Activated effector memory CD4-positive, alpha-beta T cell treated with anti-CD3 and anti-CD28 coated beads, Interleukin-2, amount 50 U/mL, for 16 hours (primary cell): Measurements from ENCODE around the gene RPRD2.
A peak's percentile ranks its signal among the peaks of the same experiment; 100 is the strongest.
"Not testable (repeated sequence)": the region's sequence is repeated elsewhere in the genome, so short reads cannot be mapped to it uniquely, and the experiment has no call there.

Experiments used
- DNase-seq: peaks from one replicate; pipeline ENCODE4 v3.0.0-alpha.2; 2020

Gene RPRD2

DNA sequence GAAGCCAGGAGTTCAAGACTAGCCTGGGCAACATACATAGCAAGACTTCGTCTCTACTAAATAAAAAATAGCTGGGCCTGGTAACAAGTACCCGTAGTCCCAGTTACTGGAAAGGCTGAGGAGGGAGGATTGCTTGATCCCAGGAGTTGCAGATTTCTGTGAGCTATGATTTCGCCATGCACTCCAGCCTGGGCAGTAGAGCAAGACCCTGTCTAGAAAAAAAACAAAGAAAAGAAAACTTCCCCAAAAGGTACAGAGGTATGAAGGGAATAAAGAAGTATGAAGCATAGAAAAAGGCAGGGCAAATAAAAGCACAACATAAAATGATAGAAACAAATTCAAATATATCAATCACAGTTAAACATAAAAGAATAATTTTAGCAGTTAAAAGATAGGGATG, 28.7 kb downstream of the RPRD2 start:
- no peak for DNase-seq

- not testable (repeated sequence) for DNase-seq
Observed at GRCh38 chr1:150395115-150395514, 31.2 kb downstream of the RPRD2 start.

- no peak for DNase-seq
Observed at GRCh38 chr1:150397392-150398032, 33.6 kb downstream of the RPRD2 start.

DNA sequence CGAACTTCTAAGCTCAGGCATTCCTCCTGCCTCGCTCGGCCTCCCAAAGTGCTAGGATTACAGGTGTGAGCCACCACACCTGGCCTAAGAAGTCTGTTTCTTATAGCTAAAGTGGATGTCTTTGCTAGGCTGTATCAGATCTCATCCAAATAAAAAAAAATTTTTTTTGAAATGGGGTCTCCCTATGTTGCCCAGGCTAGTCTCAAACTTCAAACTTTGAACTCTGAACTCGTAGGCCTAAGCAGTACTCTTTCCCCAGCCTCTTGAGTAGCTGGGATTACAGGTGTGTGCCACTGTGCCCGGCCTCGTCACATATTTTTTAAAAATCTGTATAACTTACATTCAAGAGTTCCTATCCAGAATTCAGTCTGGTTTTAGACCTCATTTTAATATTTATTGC, 40.5 kb downstream of the RPRD2 start:
- DNase-seq = no peak

GRCh38 chr1:150405660-150406059, 41.7 kb downstream of the RPRD2 start:
- DNase-seq = peak; percentile 19

DNA sequence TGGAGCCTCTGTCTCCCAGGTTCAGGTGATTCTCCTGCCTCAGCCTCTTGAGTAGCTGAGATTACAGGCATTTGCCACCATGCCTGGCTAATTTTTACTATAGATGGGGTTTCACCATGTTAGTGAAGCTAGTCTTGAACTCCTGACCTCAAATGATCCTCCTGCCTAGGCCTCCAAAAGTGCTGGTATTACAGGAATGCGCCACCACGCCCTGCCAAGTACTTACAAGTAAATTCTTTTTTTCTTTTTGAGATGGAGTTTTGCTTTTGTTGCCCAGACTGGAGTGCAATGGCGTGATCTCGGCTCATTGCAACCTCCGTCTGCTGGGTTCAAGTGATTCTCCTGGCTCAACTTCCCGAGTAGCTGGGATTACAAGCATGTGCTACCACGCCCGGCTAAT, 42.5 kb downstream of the RPRD2 start:
- DNase-seq = no peak

- no peak for DNase-seq
Observed at GRCh38 chr1:150407330-150407729, 43.4 kb downstream of the RPRD2 start.

DNA sequence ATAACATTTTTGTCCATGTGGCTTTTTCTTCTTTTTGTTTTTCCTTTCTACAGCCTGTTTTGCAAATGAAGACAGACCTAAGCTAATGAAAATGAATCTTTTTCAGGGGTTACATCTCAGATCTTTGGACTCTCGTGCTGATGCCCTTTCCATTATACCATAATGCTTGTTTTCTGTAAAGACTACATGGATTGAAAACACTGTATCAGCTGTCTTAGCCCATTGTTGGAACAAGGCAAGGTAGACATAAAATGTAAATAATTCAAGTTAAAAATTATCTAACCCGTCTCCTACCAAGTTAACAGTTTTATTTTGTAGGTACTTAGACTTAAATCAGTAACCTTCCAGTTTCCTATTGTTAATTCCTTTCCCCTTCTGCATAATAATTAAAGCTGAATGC, 44.9 kb downstream of the RPRD2 start:
- DNase-seq = no peak

DNA sequence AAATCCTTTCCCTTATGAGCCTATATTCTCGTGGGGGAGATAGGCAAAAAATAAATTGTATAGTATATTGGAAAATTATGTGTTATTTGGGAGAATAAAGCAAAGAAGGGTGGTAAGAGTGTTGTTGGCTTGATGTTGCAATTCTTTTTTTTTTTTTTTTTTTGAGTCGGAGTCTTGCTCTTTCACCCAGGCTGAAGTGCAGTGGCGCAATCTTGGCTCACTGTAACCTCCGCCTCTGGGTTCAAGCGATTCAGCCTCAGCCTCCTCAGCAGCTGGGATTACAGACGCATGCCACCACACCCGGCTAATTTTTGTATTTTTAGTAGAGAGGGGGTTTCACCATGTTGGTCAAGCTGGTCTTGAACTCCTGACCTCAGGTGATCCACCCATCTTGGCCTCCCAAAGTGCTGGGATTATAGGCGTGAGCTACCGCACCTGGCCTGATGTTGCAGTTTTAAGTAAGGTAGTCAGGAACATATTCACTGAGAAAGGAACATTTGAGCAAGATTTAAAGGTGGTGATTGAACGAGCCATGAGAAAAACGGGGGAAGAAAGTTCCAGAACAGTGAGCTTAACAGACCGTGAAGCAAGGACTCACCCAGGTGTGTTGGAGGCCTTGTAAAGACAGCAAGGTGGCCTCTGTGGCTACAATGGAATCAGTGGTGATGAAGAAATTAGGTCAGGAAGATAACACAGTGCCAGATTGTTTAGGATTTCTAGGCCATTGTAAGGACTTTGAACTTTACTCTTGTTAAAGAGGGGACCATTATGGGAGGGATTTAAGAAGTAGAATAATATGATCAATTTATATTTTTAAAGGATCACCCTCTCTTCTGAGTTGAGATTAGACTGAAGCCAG, 45.8 kb downstream of the RPRD2 start:
- DNase-seq = no peak

- DNase-seq = no peak
Observed at GRCh38 chr1:150410582-150411101, 46.7 kb downstream of the RPRD2 start.

DNA sequence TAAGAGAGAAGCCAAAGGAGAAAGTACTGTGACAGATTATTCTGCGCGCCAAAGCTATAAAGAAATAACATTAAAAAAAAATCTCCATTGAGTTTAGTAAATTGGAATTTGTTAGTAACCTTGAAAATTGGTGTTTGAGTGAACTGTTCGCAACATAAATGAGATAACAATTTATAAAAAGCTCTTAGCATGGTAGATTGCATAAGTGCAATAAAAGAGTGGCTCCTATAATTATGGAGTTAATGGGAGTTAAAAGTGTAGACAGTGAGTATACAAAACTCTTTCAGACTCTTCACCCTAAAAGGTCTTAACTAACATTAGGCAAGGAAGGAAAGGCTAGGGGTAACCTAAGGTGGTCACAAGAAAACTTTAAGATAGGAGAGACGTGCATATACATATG, 50.6 kb downstream of the RPRD2 start:
- DNase-seq = no peak

GRCh38 chr1:150415800-150416199, 51.9 kb downstream of the RPRD2 start:
- no peak for DNase-seq

DNA sequence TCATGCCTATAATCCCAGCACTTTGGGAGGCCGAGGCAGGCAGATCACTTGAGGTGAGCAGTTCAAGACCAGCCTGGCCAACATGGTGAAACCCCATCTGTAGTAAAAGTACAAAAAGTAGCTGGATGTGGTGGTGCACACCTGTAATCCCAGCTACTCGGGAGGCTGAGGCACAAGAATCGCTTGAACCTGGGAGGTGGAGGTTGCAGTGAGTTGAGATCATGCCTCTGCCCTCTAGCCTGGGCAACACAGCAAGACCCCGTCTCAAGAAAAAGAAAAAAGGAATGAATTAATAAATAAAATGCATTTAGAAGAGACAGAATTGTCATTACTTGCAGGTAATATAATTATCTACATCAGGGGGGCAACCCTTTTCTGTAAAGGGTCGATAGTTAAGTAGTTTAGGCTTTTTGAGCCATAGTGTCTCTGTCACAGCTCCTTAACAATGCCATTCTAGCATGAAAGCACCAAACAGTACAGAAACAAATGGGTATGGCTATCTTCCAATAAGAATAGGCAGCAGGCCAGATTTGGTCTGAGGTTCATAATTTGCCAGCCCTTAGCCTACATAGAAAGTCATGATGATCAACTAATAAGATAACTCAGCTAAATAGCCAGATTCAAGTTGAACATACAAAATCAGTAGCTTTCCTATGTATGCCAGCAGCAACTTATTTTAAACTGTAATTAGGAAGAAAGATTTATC, 56.8 kb downstream of the RPRD2 start:
- DNase-seq = no peak

- DNase-seq = no peak
Observed at GRCh38 chr1:150422541-150422940, 58.6 kb downstream of the RPRD2 start.

GRCh38 chr1:150429805-150430204, 65.9 kb downstream of the RPRD2 start:
- no peak for DNase-seq

- no peak for DNase-seq
Observed at GRCh38 chr1:150441121-150441520, 77.2 kb downstream of the RPRD2 start.

DNA sequence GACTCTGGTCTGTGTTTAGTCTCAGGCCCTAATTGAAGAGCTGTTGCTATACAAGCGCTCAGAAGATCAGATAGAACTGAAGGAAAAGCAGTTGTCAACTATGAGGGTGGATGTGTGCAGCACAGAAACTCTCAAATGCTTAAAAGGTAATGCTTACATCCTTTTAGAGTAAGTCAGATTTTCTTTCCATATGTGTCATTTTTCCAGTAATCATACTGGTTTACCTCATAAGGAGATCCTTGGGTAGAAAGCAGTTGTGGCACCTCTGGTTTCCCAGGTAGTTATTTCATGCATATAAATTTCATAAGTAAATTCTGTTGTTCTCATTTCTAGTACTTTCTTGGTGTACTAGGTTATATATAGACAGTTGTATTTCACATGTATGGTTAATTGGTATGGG, 80.3 kb downstream of the RPRD2 start:
- DNase-seq = no peak

DNA sequence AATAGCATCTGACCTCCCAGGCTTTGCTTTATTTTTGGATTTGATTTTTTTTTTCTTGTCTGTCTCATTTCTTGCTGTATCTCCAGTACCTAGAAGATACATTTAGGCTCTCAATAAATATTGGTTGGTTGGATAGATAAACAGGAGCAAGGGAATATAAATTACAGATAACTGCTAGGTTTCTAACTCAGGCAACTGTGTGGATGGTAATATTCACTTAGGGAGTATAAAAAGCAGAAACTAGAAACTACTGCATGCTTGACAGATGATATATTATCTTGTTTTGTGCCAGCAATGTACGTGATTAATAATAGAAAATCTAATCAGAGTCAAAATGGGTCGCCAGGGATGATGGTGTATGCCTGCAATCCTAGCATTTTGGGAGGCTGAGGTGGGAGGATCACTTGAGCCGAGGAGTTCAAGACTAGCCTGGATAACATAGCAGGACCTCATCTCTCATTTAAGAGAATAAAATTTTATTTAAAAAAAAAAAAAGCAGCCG, 92.2 kb downstream of the RPRD2 start:
- no peak for DNase-seq

- peak; percentile 87 for DNase-seq
Observed at GRCh38 chr1:150464422-150464826, 100.5 kb downstream of the RPRD2 start.

- no peak for DNase-seq
Observed at GRCh38 chr1:150466964-150467363, 103.0 kb downstream of the RPRD2 start.

DNA sequence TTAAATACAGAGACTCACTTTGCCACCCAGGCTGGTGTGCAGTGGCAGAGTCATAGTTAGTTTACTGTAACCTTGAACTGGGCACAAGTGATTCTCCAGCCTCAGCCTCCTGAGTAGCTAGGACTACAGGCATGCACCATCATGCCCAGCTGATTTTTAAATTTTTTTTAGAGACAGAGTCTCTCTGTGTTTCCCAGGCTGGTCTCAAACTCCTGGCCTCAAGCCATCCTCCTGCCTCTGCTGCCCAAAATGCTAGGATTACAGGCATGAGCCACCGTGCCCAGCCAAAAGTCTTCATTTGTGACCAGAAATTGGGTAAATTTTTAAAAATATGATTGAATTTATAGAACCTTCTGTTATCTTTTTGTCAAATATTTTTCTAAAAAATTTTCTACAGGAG, 105.3 kb downstream of the RPRD2 start:
- DNase-seq = no peak

GRCh38 chr1:150472601-150473200, 108.8 kb downstream of the RPRD2 start:
- DNase-seq = no peak

- DNase-seq = no peak
Observed at GRCh38 chr1:150473659-150474058, 109.7 kb downstream of the RPRD2 start.
